T-cell (primary cell): ENCODE results near the gene RAD51AP2. TPM values are rescaled to one million over a fixed set of nuclear protein-coding genes. Genes with fewer than 3 reads are reported as not detected.

ENCODE experiments used
- ATAC-seq, 4 experiments: fragments of 200-7000 bp in 3 of 4; fragments of 150-1000 bp in 1 of 4; cut with Tn5 transposase; replicated peaks in 1 of 4; 1 replicate in 3 of 4; 2 replicates in 1 of 4; pipeline ENCODE4 v1.10.0; 2021; ENCODE audit warnings: moderate library complexity in 3 of 4, mild to moderate bottlenecking in 2 of 4, moderate number of reproducible peaks in 1 of 4
- CTCF ChIA-PET, 2 donors: fragments of 300-600 bp; sonication (Branson Sonifier 250); formaldehyde crosslinking; loops; one replicate each; lab custom pipeline; 2022; ENCODE audit warnings: antibody characterized with exemption in 2 of 2; lab: Charles Lee
- POLR2A ChIA-PET, 2 donors: fragments of 300-600 bp; sonication (Branson Sonifier 250); formaldehyde crosslinking; loops; one replicate each; lab custom pipeline; 2022; ENCODE audit warnings: antibody characterized with exemption in 2 of 2; lab: Charles Lee
- DNase-seq, 35 experiments: peaks; one replicate each; pipeline versions ENCODE4 v3.0.0 to v3.0.0-alpha.2; 2013 to 2023
- H3K27ac ChIP-seq: one replicate; pipeline ENCODE4 v1.5.1; 2013; ENCODE audit warnings: low read length
- H3K27me3 ChIP-seq, 2 experiments: replicated peaks in 1 of 2; 1 replicate in 1 of 2; 2 replicates in 1 of 2; pipeline versions ENCODE4 v1.6.1 to v1.7.0; 2013; ENCODE audit warnings: low read length in 1 of 2, mixed read lengths in 1 of 2; ENCODE audit not compliant: control insufficient read depth in 2 of 2, insufficient read depth in 2 of 2; ENCODE audit errors: extremely low read depth in 1 of 2
- H3K36me3 ChIP-seq, 2 donors: 1 replicate in 1 of 2; 2 replicates in 1 of 2; pipeline versions ENCODE4 v1.6.1 to v1.7.0; 2013; ENCODE audit warnings: low read length in 1 of 2; ENCODE audit not compliant: control insufficient read depth in 2 of 2, insufficient read depth in 1 of 2; ENCODE audit errors: extremely low read depth in 1 of 2
- H3K4me1 ChIP-seq, 2 experiments: 1 replicate in 1 of 2; 2 replicates in 1 of 2; pipeline versions ENCODE4 v1.6.1 to v1.7.0; 2013; ENCODE audit warnings: low read length in 2 of 2, mixed read lengths in 1 of 2; ENCODE audit not compliant: insufficient read depth in 2 of 2, control insufficient read depth in 1 of 2; ENCODE audit errors: extremely low read depth in 1 of 2
- H3K4me3 ChIP-seq, 2 donors: 1 replicate in 1 of 2; 2 replicates in 1 of 2; pipeline versions ENCODE4 v1.5.1 to v1.7.0; 2013; ENCODE audit warnings: mild to moderate bottlenecking in 2 of 2, low read length in 1 of 2, moderate library complexity in 1 of 2; ENCODE audit not compliant: control insufficient read depth in 1 of 2; ENCODE audit errors: extremely low read depth in 1 of 2
- H3K9me3 ChIP-seq: 2 replicates; pipeline ENCODE4 v1.7.0; 2013
- H3K27ac Mint-ChIP-seq, 2 donors: one replicate each; pipeline ENCODE4 v1.8.0; 2020 to 2021; ENCODE audit warnings: mild to moderate bottlenecking in 2 of 2, mixed read lengths in 2 of 2
- H3K27me3 Mint-ChIP-seq, 2 donors: one replicate each; pipeline ENCODE4 v1.8.0; 2021 to 2022; ENCODE audit warnings: mixed read lengths in 2 of 2
- H3K36me3 Mint-ChIP-seq: one replicate; pipeline ENCODE4 v1.8.0; 2021; ENCODE audit warnings: mixed read lengths
- H3K4me1 Mint-ChIP-seq, 3 donors: one replicate each; pipeline ENCODE4 v1.8.0; 2020 to 2022; ENCODE audit warnings: mixed read lengths in 3 of 3, mild to moderate bottlenecking in 1 of 3
- H3K4me3 Mint-ChIP-seq, 3 donors: one replicate each; pipeline ENCODE4 v1.8.0; 2020 to 2022; ENCODE audit warnings: mild to moderate bottlenecking in 3 of 3, mixed read lengths in 3 of 3, moderate library complexity in 3 of 3
- H3K9me3 Mint-ChIP-seq, 3 donors: one replicate each; pipeline ENCODE4 v1.8.0; 2020 to 2022; ENCODE audit warnings: mixed read lengths in 3 of 3
- WGBS: methylation state at CpG from one replicate; pipeline ENCODE4 v1.1.5; 2013; ENCODE audit warnings: missing lambda C conversion rate; ENCODE audit not compliant: insufficient coverage; 5-methylcytosine and 5-hydroxymethylcytosine counted together
- total RNA-seq, 35 experiments: library from RNA in 6 of 35; stranded (reverse) in 6 of 35; fragments of 120-200 nt in 1 of 35; gene quantifications; one replicate each; pipeline versions ENCODE4 v1.2.1 to v1.2.4 and lab custom pipeline; 2013 to 2026

The RAD51AP2 gene
- total RNA-seq, 5 donors from 2014 or later (not counting 1 experiment from before 2014, with no cell fraction given): not detected

GRCh38 chr2:17538844-17539554, 20.8 kb upstream of the RAD51AP2 start:
- peaks cover 0 to 4% (median 3%) of the 10 kb centered on the region in 3 donors for H3K4me1 Mint-ChIP-seq
- H3K27me3 ChIP-seq: peaks cover 22 to 32% of the 10 kb centered on the region in 2 experiments
- ChIA-PET POLR2A (no interaction called here), CTCF (interaction anchor here in 1 of 2 donors (1.0 kb wide), 1 partner anchor 15 kb away, joined by 3 read pairs; no protein-coding TSS in a partner anchor)
- no peaks in the 10 kb centered on the region for H3K9me3 ChIP-seq
- no peaks in the 10 kb centered on the region for H3K36me3 Mint-ChIP-seq
- peaks cover 0 to 4% (median 0%) of the 10 kb centered on the region in 3 donors for H3K9me3 Mint-ChIP-seq
- H3K27me3 Mint-ChIP-seq: peaks cover 58 to 59% of the 10 kb centered on the region in 2 donors
- H3K4me3 Mint-ChIP-seq: no peak overlapping the region
- DNase-seq (no peak), ATAC-seq (no peak)
- no peak overlapping the region for H3K27ac ChIP-seq
- H3K36me3 ChIP-seq: no peaks in the 10 kb centered on the region
- H3K4me3 ChIP-seq: no peak overlapping the region
- WGBS: 3% methylated on average over 47 of the region's 52 CpGs
- no peak overlapping the region for H3K27ac Mint-ChIP-seq
- H3K4me1 ChIP-seq: peaks cover 0 to 3% of the 10 kb centered on the region in 2 experiments

- Mint-ChIP-seq H3K27ac (no peak overlapping the region), H3K36me3 (no peaks in the 10 kb centered on the region), H3K9me3 (no peaks in the 10 kb centered on the region), H3K4me1 (peaks cover 0 to 4% (median 3%) of the 10 kb centered on the region in 3 donors), H3K4me3 (no peak overlapping the region), H3K27me3 (peaks cover 52 to 55% of the 10 kb centered on the region in 2 donors)
- no peaks in the 10 kb centered on the region for H3K9me3 ChIP-seq
- ChIA-PET POLR2A (no interaction called here), CTCF (interaction anchor here (0.7 to 1.0 kb wide), 2 partner anchors 9 to 15 kb away, joined by 3 to 7 read pairs; no protein-coding TSS in a partner anchor)
- no peak overlapping the region for H3K27ac ChIP-seq
- DNase-seq (no peak), ATAC-seq (no peak)
- peaks cover 20 to 29% of the 10 kb centered on the region in 2 experiments for H3K27me3 ChIP-seq
- no peak overlapping the region for H3K4me3 ChIP-seq
- WGBS: 3% methylated on average over 6 of the region's 30 CpGs
- peaks cover 0 to 3% of the 10 kb centered on the region in 2 experiments for H3K4me1 ChIP-seq
- H3K36me3 ChIP-seq: no peaks in the 10 kb centered on the region
Measured at GRCh38 chr2:17538022-17538843, 20.0 kb upstream of the RAD51AP2 start.

- Mint-ChIP-seq H3K4me1 (peaks cover 0 to 4% (median 3%) of the 10 kb centered on the region in 3 donors), H3K27ac (no peak overlapping the region), H3K36me3 (no peaks in the 10 kb centered on the region), H3K4me3 (no peak overlapping the region), H3K9me3 (no peaks in the 10 kb centered on the region), H3K27me3 (peaks cover 42 to 47% of the 10 kb centered on the region in 2 donors)
- no peak for DNase-seq
- Histone ChIP-seq H3K27ac (no peak overlapping the region), H3K27me3 (peaks cover 19 to 20% of the 10 kb centered on the region in 2 experiments), H3K4me3 (no peak overlapping the region), H3K36me3 (no peaks in the 10 kb centered on the region), H3K4me1 (peaks cover 0 to 3% of the 10 kb centered on the region in 2 experiments), H3K9me3 (no peaks in the 10 kb centered on the region)
- POLR2A ChIA-PET: no interaction called here
- WGBS: 100% methylated on average over 1 of the region's 2 CpGs
- no peak for ATAC-seq
- CTCF ChIA-PET: no interaction called here
Measured at GRCh38 chr2:17536416-17536815, 18.2 kb upstream of the RAD51AP2 start.

GRCh38 chr2:17533546-17533945, 15.3 kb upstream of the RAD51AP2 start:
- ChIA-PET CTCF (no interaction called here), POLR2A (no interaction called here)
- H3K27me3 Mint-ChIP-seq: peaks cover 26 to 27% of the 10 kb centered on the region in 2 donors
- H3K9me3 Mint-ChIP-seq: no peaks in the 10 kb centered on the region
- Histone ChIP-seq H3K4me3 (no peak overlapping the region), H3K27ac (no peak overlapping the region), H3K36me3 (no peaks in the 10 kb centered on the region), H3K9me3 (no peaks in the 10 kb centered on the region), H3K4me1 (no peaks in the 10 kb centered on the region), H3K27me3 (peaks cover 3 to 16% of the 10 kb centered on the region in 2 experiments)
- DNase-seq (no peak), ATAC-seq (no peak)
- no peak overlapping the region for H3K4me3 Mint-ChIP-seq
- H3K36me3 Mint-ChIP-seq: no peaks in the 10 kb centered on the region
- no peak overlapping the region for H3K27ac Mint-ChIP-seq
- WGBS: no CpG with 5 or more reads among the region's 2 CpGs
- H3K4me1 Mint-ChIP-seq: peaks cover 0 to 4% (median 3%) of the 10 kb centered on the region in 3 donors

GRCh38 chr2:17529771-17530170, 11.5 kb upstream of the RAD51AP2 start:
- H3K27me3 ChIP-seq: no peaks in the 10 kb centered on the region
- no peaks in the 10 kb centered on the region for H3K9me3 ChIP-seq
- H3K4me3 Mint-ChIP-seq: no peak overlapping the region
- ChIA-PET POLR2A (no interaction called here), CTCF (interaction anchor here in 1 of 2 donors (0.6 kb wide), 1 partner anchor 8 kb away, joined by 7 read pairs; no protein-coding TSS in a partner anchor)
- no peaks in the 10 kb centered on the region for H3K9me3 Mint-ChIP-seq
- no peaks in the 10 kb centered on the region for H3K36me3 ChIP-seq
- no peak overlapping the region for H3K27ac Mint-ChIP-seq
- no peak overlapping the region for H3K27ac ChIP-seq
- WGBS: no CpG with 5 or more reads among the region's 2 CpGs
- H3K36me3 Mint-ChIP-seq: no peaks in the 10 kb centered on the region
- DNase-seq: no peak
- H3K4me3 ChIP-seq: no peak overlapping the region
- ATAC-seq: no peak
- H3K4me1 ChIP-seq: no peaks in the 10 kb centered on the region
- H3K4me1 Mint-ChIP-seq: no peaks in the 10 kb centered on the region
- H3K27me3 Mint-ChIP-seq: peaks cover 2 to 7% of the 10 kb centered on the region in 2 donors

- Histone ChIP-seq H3K9me3 (no peaks in the 10 kb centered on the region), H3K4me3 (no peak overlapping the region), H3K27ac (no peak overlapping the region), H3K27me3 (peaks cover 6% of the 10 kb centered on the region in 2 experiments), H3K4me1 (no peaks in the 10 kb centered on the region), H3K36me3 (no peaks in the 10 kb centered on the region)
- Mint-ChIP-seq H3K9me3 (peaks cover 0 to 4% (median 0%) of the 10 kb centered on the region in 3 donors), H3K27me3 (peaks cover 18 to 28% of the 10 kb centered on the region in 2 donors), H3K36me3 (no peaks in the 10 kb centered on the region), H3K27ac (no peak overlapping the region), H3K4me1 (no peaks in the 10 kb centered on the region), H3K4me3 (no peak overlapping the region)
- DNase-seq: no peak
- no peak for ATAC-seq
- WGBS: 100% methylated on average over 1 of the region's 6 CpGs
- POLR2A ChIA-PET: no interaction called here
- CTCF ChIA-PET: no interaction called here
Measured at GRCh38 chr2:17522303-17522702, 4.1 kb upstream of the RAD51AP2 start.
